Stimulated activated CD4-positive, alpha-beta T cell treated with anti-CD3 and anti-CD28 coated beads, TNF-alpha, amount 100 ng/mL, for 1 hour (primary cell): ENCODE data around the gene VAMP8.
"Not testable (repeated sequence)": the region's sequence is repeated elsewhere in the genome, so short reads cannot be mapped to it uniquely, and the experiment has no call there.

ENCODE experiments used
- DNase-seq, 3 donors: peaks; one replicate each; pipeline ENCODE4 v3.0.0-alpha.2; 2020; ENCODE audit warnings: low read depth in 3 of 3, low spot score in 1 of 3

The VAMP8 gene

GRCh38 chr2:85579266-85579935 lies 2.0 kb downstream of the VAMP8 start:
- DNase-seq: no peak

DNA sequence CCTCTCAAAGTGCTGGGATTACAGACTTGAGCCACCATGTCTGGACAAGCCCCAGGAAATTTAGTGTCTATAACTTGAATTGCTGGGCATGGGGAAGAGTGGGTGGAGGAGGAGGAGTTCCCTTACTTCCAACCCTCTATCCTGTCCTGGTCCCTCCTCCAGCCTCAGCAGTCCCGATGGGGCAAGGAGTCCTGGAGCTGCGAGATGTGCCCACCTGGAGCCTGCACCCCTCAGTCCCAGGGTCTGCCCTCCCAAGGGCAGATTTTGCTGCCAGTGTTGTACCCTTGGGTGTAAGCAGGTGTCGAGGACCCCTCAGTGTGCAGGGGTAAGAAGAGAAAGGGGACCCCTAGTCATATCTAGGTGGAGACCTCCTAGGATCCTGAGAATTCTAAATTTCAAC lies 2.8 kb downstream of the VAMP8 start:
- no peak for DNase-seq

DNA sequence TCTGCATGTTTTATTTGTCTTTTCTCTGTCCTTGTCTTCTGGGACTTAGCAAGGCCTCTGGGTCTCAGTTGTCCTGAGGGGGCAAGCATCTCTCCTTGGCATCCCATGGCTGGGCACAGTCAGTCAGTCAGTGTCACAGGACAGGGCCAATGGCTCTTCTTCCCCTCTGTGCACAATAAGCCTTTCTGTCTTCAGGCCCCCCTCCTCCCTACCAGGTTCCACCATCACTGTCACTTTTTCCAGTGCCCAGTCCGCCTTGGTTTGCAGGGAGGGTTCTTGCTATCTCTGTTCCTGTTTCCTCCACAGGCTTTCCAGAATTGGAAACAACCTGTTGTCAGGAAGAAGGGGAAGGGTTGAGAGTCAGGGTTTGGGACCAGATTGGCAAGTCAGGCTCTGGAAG lies 5.1 kb downstream of the VAMP8 start:
- DNase-seq: no peak

GRCh38 chr2:85583667-85584353 lies 6.4 kb downstream of the VAMP8 start:
- no peak for DNase-seq

DNA sequence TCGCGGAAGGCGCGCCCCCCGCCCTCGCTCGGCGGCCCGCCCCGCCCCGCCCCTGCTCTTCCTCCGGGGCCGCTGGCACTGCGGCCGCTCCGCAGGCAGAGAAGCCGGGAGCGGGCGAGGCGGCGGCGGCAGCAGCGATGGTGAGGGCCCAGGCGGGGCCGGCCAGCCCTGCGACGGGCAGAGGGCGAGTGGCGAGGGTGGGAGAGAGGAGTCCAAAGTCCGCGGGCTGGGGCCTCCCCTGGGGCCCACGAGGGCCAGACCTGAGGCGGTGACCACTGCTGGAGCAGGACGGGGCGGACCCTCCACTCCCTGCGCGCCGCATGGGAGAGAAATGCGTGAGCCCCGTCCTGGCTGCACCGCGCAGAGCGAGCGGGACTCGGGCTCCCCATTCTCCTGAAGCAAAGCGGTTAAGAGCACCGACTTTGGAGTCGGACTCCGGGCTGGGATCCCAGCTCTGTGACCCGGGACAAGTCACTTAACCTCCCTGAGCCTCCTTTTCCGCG lies 7.0 kb downstream of the VAMP8 start, which contains the start of gene VAMP5:
TSS of gene VAMP5 (plus strand) at position 78 of the 503 bp plus-strand sequence. CDS start at position 138, 60 bp downstream.
- no peak for DNase-seq

DNA sequence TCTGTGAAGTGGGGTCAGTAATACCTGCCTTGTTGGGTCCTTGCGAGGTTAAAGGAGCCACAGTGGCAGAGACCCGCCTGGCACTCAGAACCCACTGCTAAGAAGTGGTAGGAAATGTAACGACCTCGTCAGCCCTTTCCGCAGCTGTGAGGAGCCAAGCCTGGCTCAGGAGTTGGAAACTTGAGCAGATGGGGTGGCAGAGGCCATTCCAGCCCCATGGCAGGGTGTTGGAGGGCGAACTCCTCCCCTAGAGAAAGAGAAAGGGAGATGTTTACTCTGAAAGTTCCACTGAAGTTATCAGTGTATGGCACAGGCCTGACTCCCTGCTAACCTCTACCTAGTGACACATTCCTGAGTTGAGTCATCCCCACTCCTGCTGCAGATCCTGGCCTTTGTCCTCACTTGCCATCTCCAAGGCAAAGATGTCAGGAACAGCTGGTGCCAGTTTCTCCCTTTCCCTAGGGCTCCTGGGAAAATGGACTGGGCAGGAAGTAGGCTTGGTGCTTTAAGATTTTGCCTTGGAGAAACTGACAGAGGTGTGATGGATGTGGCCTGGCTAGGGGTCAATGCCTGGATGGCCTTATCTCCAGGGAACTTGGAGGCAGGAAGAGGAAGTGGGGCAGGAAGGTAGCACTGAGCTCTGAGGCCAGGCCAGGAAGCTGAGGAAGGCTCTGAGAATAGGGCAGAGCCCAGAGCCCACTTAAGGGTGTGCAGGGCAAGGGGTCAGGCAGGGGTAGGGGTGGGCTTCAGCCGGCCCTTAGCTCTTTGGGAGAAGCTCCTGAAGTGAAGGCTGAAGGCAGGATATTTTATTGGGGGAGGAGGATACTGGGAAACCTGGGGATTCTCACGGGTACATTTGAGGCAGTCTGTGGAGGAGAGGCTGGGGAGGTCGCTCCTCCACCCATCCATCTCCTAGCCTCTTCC lies 7.7 kb downstream of the VAMP8 start:
- DNase-seq: no peak

DNA sequence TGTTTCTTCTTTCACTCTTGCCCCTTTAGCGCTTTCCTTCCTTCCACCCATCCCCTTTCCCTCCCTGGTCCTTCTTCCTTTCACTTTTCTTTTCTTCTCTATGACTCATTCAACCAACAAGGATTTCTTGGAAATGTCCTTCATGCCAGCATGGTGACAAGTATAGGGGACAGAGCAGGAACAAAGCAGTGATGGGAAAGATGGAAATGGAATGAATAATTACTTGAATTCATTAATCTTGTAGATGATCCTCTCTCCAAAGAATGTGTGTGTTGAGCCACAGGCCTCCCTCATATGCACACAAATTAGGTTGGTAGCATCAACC lies 8.4 kb downstream of the VAMP8 start:
- DNase-seq: no peak

DNA sequence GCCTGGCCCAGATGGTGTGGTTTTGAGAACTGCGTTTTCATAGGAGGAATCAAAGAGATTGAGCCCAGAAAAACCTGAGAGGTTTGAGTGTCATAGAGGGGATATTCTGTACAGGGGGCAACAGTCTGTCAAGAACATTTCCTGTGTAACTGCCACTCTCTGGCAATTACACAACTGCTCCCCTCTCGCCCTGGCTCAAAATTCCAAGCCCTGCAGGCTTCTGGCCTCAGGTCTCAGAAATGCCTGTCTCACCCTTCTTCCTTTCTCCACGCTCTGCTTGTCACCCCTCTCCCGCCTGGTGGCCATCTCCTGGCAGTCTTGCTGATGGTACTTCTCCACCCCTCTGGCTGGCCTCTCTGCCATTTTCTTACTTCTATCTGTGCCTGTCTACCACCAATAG lies 10.8 kb downstream of the VAMP8 start:
- DNase-seq: no peak

DNA sequence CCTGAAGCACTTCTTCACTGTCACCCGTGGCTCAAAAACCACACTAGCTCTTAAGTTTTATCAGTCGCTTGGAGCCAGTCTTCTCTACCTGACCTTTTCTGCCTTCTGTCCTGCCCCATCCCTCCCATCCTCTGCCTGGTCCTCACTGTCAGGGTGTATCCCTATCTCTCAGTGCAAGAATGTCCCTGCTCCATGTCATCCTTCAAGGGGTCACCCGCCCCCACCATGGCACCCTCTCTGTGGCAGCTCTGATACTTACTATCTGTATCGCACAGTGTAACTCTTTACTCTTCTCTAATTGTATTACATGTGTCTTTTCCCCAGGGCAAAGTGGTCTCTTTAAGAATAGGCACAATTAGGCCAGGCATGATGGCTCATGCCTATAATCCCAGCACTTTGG lies 11.3 kb downstream of the VAMP8 start:
- DNase-seq: no peak

DNA sequence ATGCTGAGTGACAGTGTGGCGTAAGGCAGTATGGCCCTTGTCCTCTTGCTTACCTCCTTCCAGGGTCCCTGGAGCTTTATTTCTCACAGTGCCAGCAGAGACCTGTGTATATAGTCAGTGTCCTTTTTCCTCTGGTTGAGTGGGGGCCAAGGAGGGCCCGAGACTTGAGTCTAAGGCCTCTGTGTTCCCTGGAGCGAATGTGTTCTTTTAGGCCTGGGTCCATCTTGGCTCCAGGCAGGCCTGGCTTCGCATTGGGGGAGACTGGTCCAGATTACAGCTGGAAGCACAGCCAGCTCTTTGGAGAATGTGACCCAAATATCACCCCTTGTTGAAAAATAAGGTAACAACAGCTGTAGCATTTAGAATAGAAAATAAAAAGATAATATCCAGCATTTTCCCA lies 11.8 kb downstream of the VAMP8 start:
- DNase-seq: no peak

GRCh38 chr2:85589982-85590791 lies 12.8 kb downstream of the VAMP8 start:
- DNase-seq: no peak

- DNase-seq: no peak
These were observed 13.6 kb downstream of the VAMP8 start for GRCh38 chr2:85590950-85591349.

DNA sequence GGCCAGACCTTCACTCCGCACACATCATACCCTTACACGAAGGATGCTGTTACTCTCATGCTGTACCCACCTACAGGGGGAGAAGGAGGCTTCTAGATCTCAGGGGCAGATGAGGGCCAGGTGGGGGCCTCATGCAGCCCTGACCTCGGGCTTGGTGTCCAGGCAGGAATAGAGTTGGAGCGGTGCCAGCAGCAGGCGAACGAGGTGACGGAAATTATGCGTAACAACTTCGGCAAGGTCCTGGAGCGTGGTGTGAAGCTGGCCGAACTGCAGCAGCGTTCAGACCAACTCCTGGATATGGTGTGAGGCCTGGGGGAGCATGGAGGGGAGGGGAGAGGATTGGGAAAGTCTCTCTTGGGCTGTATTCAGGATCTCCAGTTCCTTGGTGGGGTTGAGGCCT lies 14.2 kb downstream of the VAMP8 start:
- no peak for DNase-seq

- not testable (repeated sequence) for DNase-seq
These were observed 14.9 kb downstream of the VAMP8 start for GRCh38 chr2:85592299-85592698.

DNA sequence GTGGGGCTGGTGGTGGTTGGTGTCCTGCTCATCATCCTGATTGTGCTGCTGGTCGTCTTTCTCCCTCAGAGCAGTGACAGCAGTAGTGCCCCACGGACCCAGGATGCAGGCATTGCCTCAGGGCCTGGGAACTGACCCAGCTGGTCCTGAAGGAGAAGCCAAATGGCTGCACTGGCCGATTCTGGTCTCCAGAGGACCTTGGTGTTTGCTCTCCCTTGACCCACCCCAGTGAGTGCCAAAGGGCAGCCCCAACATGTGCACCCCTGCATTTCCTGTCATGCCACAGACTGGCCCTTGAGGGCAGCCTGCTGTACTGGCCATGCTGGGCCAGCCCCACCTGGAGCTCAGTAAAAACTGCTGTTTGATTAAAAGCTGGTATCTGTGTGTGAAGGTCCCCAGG lies 15.6 kb downstream of the VAMP8 start:
- DNase-seq: no peak

- DNase-seq: no peak
These were observed 17.4 kb downstream of the VAMP8 start for GRCh38 chr2:85594715-85595300.

DNA sequence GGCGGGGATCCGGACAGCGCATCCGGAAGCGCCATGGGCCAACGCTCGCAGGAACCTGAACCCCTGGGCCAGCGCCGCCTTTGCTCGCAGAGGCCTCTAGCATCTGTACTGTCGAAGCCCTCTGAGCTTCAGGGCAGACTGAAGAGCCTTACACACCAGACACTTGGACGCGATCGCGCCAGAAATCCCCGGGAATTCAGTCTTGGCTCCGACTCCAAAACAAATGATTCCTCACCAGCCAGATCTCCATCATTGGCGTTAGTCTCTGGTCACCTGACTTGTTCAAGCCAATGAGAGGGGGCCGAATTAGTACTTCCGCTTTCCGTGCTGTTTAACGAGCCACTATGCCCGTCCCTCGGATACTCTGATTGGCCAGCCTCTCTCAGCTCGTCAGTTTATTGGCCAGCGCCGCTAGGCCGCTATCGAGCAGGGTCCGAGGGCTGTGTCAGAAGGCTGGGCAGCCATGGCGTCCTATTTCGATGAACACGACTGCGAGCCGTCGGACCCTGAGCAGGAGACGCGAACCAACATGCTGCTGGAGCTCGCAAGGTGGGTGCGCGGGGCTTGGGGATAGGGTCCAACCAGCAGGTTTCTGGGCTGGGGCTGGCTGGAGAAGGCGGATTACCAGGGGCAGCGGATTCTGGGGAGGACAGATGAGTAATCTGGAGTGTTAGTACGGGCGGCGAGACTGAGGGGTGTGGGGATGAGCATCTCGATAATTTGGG lies 18.1 kb downstream of the VAMP8 start, which contains the start of gene RNF181:
TSS of gene RNF181 (plus strand) at position 445 of the 725 bp plus-strand sequence. CDS start at position 464, 19 bp downstream.
- peak; percentile 69 to 78 (median 77) for DNase-seq

DNA sequence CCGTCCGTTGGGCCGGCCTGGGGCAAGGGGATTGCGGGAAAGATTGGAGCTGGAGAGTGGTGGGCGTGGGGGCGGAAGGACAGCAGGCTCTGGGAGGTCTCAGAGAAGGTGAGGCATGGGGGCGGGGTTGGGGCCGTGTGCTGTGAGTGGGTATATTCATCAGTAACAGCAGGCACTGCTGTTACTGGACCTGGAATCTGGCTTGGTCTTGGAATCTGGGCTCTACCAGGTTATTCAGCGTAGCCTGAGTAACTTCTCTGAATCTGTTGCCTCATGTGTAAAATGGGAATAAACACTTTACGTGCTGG lies 18.6 kb downstream of the VAMP8 start:
- no peak for DNase-seq

- DNase-seq: no peak
These were observed 19.2 kb downstream of the VAMP8 start for GRCh38 chr2:85596486-85597143.
